Left kidney (tissue), 2 donors: ENCODE measurements around the gene ALDH3A1. TPM values are rescaled to one million over a fixed set of nuclear protein-coding genes. Genes with fewer than 3 reads are reported as not detected.

ENCODE experiments used
- DNase-seq: peaks from one replicate; pipeline ENCODE4 v3.0.0-alpha.2; 2013
- polyA plus RNA-seq: library from polyadenylated mRNA; unstranded; fragments of 120-200 nt; gene quantifications from one replicate; pipeline ENCODE4 v1.2.1, GENCODE V29; 2013; ENCODE audit not compliant: insufficient read length

Gene ALDH3A1
- polyA plus RNA-seq, 1 donor, result 1.2 TPM

DNA sequence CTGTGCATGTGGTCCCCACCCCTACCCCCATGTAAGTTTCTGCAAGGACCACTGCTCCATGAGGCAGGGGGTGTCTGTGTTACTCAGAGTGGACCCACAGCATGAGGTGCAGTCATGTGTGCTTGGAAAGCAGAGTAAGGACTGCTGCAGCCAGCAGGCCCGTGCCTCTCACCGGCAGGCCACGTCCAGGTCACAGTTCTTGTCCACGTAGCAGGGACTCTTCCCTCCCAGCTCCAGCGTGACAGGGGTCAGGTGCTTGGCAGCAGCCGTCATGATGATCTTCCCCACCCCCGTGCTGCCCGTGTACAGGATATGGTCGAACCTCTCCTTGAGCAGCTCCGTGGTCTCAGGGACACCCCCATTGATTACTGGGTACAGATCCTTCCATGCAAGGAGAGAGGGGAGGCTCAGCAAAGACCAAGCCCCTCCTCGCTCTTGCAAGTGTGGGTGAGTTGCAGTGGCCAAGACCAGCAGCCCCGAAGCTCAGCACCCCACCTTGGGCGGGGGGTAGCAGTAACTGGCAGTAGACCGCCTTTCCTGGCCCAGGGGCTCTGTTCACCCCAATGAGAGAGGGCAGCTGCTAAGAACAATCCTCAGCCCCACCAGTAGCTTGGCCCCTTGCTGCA is 6.2 kb downstream of the ALDH3A1 start:
- no peak for DNase-seq

DNA sequence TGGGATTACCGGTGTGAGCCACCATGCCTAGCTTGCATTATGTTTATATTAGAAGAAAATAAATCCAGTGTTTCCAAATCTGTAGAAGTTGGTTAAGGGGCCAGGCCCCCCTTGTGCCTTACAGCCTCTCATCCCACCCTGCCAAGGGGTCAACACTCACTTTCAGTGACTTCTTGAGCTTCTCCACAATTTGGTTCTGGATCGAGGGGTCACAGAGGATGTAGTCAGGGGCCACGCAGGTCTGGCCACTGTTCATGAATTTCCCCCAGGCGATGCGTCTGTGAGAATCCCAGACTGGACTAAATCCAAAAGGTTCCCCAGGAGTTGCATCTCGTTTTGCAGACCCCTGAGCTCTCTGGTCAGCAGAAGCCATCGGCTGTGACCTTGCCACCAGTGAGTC is 7.2 kb downstream of the ALDH3A1 start:
- no peak for DNase-seq

DNA sequence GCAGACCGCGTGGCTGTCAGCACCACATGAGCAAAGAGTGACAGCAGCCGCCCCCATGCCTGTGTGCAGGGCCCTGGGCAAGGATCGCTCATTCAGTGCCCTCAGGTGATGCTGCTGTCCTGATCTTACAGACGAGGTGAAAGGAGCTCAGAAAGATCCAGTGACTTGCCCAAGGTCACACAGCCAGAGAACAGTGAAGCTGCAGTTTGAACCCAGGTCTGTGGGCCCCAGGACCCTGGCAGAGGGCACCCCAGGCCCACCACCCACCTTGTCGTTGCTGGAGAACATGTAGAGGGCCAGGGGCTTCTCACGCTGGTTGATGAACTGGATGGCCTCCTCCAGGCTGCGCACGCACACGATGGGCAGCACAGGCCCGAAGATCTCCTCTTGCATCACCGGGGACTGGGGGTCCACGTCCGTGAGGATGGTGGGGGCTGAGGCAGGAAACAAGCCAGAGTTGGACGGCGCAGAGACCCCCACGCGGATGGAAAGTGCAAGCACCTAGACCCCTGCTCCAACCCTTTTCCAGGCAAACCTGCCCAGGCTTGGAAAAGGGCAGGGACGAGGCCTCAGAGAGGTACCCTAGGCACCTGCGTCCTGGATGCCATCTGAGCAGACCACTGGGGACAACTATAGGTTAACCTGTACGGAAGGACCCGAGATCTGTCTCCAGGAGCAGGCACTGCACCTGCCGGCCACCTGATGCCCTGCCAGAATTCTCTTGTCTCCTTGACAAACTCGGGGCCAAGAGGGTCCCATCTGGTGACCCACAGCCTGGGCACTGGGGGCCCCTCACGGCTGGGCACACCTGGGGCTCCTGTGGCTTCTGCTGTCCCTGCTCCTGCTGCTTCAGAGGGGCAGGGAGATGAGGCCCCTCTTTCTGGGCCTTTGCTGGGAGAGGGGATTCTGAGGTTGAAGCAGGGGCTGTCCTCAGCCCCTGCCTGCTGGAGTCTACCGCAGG is 8.6 kb downstream of the ALDH3A1 start:
- DNase-seq, result no peak

DNA sequence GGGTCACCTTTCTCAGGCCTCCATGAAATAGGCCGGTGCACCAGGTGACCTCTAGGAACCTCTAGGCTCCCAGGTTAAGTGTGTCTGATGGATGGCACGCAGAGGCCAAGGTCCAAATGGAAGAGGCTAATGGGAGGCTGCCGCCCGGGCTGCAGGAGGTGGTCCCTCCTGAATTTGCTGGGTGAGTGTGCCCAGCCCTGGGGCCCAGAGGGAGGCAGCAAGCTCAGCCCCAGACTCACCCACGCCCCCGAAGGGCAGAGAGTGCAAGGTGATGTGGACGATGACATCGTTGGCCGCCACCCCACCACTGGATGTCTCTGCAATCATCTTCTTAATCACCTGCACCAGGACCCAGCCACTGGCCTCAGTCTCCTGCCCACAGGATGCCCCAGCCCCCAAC is 9.3 kb downstream of the ALDH3A1 start:
- DNase-seq, result no peak

DNA sequence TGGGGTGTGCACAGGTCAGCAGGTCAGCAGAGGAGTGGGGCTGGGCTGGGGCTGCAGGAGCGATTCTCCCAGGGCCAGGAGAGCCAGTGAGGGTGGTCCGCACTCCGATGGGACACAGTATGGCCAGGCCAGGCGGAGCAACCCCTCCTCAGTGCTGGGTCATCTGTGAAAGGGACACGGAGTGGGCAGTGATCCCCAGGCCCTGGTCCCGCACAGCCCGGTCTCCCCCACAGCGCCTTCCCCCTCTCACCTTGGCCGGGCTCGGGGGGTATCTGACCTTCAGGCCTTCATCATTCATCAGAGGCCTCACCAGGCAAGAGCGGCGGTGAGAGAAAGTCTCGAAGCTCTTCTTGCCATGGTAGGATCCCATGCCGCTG is 10.0 kb downstream of the ALDH3A1 start:
- DNase-seq, result no peak

DNA sequence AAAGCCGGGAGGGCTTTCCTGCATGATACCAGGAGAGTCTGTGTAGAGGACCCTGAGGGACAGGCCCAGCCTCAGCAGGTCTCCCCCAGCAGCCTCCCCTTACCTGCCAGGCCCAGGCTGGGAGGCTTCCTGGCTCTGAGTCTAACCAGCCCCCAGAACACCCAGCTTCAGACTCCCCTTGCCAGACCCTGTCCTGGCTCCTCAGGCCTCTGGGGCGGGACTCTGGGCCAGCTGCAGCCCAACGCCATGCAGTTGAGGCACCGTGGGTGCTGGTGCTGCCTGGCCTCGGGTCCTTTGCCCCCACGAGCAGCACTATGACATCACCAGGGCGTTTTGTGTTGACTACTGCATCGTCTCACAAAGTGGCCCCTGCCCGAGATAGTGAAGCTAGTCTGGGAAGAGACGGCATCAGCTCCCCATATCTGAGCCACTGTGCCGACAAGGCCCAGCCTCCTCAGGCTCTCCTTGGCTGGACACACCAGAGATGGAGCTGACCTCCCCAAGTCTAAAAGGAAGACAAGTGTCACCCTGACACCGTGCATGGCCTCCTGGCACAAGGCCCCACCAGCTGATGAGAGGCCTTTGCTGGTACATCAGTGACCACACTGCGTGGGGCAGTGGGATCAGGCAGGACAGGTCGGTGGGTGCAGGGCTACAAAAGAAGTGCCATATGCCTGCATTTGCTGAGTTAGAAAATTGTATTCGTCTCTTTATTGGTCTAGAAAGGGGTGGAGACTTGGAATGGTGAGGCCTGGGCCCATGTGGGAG is 10.6 kb downstream of the ALDH3A1 start:
- DNase-seq, result no peak

DNA sequence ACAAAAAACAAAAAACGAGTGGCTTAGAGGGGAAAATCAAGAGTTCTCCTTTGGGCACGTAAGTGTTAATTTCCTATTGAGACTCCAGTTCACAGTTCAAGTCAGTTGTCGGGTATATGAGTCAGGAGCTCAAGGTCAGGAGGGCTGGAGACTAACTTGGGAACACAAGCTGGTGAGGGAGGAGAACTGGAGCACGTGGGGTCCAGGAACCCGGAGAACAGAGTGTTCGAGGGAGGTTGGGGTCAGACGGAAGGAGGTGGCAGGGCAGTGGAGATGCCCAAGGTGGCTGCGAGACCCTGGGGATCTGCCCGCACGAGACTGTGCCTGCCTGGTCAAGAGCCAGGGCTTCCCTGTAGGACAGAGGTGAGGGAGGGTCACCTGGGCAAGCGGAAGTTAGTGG is 12.0 kb downstream of the ALDH3A1 start:
- DNase-seq, result no peak

DNA sequence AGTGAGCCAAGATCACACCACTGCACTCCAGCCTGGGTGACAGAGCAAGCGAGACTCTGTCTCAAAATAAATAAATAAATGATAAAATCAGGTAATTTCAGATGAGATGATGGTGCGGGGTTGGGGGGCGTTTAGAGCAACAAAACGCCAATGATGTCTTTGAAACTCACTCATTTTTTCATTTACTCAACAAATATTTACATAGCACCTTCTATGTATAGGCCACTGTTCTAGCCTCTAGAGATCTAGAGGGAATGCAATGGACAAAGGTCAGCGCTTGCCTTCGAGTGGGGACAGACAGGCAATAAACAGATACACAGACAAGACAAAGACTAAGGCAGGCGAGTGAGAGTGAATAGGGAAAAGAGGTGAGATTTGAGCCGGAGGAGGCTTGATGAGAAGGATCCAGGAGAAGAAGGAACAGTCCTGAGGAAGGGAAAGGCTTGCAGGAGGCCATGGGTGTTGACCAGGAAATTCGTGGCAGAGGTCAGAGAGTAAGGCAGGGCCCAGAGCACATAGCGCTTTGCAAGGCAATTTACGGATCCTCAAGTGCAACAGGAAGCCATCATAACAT is 14.1 kb downstream of the ALDH3A1 start:
- DNase-seq, result no peak

DNA sequence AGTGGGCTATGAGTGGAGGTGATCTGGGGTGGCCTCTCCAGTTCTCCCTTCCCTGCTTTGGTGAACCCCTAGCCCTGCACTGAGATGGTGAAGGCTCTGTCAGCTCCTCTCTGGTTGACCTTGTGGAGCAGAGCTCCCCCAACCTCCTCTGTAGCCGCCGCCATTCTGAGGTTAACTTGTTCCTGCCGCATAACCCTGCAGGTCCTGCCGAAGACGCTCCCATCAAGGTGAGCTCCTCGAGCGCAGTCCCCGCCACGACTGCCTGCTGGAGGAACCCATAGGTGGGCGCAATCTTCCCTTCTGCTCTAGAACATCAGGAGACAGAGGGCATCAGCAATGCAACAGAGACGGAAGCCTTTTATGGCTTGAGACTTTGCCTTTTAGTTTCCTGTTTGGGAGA is 16.5 kb downstream of the ALDH3A1 start:
- no peak for DNase-seq

DNA sequence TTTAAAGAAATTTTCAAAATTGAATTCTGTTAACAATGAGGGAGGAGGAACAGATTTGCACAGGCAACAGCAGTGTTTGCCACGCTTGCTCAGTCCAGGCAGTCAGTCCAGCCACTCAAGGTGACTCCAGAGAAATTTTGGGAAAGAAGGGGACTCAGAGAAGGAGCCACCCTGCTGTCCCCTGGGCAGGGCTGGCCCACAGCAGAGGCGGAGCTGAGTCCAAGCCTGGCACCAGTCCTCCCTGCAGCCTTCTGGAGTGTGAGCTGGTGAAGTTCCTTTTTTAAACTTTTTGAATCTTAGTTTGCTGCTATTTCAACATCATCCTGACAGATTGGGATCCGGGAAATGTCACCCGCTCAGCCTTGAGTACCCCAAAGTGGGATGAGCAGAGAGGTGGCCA is 17.3 kb downstream of the ALDH3A1 start:
- DNase-seq, result no peak

DNA sequence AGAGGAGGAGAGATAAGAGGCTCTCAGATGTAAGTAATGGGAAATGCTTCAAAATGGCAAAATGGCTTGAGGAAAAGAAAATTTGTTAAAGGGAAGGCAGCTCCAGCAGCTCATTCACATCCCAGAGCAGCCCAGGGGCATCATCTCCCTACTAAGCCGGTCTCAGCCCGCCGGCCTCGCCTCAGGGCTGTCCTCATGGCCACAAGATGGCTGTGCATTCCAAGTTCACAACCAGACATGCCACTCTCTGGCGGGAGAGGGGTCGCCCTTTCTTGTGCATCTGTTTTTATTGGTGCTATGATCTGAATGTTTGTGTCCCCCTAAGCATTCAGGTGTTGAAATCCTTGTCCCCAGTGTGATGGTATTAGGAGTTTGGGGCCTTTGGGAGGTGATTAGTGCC is 18.2 kb downstream of the ALDH3A1 start:
- DNase-seq, result no peak

DNA sequence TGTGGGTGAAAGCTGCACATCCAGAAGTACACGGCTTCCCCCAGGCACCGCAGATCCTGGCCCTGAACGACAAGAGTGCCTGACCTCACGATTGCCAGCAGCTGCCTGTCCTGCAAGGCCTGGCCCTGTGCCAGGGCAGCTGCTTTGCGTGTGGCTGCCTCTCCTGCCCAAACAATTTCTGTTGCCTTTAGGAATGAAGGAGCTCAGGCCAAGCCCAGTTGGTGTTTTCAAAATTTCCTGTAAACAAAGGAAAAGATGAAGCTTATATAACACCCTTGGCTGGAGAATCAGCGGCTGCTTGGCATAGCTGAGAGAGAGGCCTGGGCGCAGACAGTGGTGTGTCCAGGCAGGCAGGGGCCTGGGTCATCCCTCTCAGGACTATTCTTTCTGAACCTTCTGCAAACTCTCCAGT is 20.0 kb downstream of the ALDH3A1 start:
- DNase-seq, result no peak

DNA sequence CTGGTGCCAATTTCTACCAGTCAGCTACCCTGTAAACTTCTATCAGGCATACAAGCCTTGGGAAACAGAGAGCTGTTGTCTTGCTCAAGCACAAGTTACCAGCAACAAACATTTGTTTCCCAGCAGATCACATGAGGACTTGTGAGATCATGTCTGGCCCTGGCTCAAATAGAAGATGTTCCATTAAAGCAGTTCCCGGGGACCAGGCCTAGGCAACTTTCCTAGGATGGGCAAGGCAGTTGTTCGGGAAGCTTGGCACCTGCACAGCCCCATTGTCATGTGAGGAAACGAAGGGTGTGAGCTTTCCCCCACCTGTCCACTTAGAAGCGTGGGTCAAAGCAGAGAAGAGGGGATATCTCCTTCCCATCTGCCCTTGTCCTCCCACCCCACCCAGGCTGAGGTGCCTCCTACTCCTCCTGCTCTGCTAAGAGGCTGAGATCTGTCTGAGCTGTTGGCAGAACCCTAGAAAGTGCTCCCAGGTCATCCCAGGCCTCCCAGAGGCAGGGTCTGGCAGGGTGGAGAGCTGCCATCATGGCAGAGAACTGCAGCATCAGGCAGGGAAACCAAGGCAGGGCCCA is 20.5 kb downstream of the ALDH3A1 start:
- DNase-seq, result no peak

DNA sequence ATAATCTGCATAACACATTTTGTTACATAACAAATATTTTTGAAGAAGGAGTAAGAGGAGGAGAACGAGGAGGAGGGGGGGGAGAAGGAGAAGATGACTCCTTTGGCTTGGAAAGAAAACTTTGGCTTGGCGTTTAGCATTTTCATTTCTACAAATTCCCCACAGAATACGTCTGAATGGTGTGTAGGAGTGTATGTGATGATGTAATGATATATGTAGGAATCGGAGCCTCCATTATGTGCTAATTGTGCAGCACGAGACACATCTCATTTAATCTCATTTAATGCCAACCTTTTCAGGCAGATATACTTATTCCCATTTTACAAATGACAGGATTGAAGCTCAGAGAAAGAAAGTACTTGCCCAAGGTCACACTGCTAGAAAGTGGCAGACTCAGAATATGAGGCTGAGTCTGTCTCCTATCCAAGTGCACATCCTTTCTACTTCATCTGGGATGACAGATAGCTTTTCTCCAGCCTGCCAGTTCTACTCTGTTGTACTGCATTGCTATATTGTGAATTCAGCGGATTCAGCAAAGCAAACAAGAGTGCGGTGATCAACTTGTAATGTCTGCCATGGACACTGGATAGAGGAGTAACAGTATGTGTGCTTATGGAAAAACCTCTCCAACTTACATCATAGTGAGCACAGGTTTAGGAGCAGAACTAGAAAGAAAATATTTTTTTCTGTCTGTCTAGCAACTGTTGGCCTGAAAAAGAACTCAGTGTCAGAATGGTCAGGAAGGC is 21.3 kb downstream of the ALDH3A1 start:
- DNase-seq, result no peak

DNA sequence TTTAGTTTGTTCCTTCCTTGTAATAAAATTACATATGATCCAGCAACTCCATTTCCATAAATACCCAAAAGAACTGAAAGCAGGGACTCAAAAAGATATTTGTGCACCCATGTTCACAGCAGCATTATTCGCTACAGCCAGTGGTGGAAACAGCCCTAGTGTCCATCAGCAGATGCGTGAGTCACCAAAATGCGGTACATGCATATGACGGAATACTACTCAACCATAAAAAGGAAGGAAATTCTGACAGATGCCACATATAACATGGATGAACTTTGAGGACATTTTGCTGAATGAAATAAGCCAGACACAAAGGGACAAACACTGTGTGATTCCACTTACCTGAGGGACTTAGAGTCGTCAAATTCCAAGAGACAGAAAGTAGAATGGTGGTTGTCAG is 22.6 kb downstream of the ALDH3A1 start:
- no peak for DNase-seq

DNA sequence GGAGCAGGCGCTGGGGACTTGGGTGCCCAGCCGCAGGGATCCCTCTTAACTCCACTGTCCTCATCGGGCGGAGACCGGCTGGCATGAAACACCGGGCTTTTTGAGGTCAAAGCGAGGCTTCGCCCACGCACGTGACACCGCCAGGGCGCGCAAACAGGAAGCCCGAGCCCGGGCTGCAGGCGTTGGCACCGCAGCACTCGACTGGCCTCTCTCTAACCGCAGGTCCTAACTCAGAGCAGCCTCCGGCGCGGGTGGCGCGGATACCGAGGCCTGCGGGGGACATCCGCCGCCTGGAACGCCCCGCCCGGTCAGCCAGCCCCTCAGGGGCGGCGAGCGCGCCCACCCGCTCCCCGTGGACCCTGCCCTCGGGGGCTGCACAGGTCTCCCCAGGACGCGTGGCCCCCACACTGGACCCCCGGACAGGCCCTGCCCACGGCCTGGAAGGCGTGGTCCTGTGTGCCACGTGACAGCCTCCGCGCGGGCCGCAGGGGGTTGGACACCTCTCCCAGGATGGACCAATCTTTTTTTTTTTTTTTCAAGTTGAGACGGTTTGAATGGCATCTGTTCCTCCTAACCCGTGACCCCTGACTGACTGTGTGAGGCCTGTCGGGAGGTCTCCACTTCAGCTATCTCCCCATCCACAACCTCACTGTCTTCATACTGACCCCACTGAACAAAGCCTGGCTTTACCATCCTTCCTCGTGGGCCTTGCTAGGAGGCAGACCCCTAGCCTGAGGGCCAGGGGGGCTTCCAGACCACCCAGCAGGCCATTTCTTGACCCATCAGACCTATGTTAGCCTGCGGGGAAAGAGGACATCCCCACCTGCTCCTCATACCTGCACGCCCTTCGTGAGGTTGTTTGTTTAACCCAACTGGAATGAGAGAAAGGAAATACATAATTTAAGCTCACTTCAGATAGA is 23.3 kb downstream of the ALDH3A1 start:
- DNase-seq, result no peak

DNA sequence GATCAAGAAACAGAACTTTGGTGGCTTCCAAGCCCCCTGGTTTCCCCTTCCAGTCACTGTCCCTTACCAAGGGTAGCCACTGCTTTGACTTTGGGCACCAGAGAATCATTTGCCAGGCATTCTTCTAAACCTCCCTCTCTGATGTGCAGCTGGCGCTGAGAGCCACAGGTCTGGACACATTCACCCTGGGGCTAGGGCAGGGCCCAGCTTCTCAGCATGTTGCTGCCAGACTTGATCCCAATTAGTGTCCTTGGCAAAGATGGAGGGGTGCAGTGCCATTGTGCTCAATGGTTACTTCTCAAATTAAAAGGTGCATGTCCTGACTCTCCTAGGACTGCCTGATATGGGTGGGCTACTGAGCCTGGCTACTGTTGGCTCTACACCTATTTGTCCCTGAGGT is 24.1 kb downstream of the ALDH3A1 start:
- DNase-seq, result no peak

DNA sequence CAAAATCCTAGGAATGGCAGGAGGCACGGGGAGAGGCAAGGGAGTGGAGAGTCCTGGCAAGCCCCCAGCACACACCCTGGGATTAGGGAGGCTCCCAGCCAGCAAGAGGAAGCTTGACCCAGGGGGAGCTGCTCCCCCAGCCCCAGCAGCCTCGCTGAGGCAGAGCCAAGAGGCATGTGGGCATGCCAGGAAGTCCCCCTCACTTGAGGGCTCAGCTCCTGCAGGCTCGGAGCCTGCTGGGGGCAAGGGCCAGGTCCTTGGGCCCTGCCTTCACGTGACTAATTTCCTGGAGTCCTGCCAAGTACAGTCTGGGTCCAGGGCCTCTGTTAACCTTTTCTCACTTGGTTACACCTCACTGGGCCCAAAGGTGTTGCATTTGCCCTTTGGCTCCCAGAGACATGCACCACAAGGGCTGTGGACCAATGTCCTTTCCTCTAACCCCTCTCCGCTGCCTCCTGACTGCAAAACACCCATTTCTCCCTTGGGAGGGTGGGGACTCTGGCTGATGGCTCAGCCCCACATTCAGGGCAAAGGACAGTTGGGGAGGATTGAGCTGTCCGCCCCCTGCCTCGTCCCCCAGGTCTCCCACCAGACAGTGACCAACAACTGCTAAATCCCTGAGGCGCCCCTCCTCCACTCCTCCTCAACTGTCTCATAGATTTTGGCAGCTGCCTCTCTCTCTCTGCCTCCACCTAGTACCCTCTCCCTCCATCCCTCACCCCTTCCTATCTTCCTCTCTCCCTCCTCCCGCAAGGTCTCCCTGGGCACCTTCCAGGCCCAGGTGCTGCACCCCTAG is 27.3 kb downstream of the ALDH3A1 start:
- DNase-seq, result peak; percentile 64

DNA sequence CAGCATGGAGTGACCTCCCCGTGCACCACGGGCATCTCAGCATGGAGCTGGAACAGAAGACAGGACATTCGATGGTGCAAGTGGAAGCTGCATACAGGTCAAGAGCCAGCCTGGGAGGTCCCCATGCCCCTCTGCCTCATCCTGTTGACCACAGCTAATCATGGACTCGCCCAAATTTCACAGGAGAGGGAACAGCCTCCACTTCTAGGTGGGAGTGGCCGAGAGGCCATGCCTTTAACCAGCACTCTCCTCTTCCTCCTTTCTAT is 28.0 kb downstream of the ALDH3A1 start:
- DNase-seq, result no peak
